ENCODE results near the gene CDKN2B-AS1. TPM values are rescaled to one million over a fixed set of nuclear protein-coding genes. Genes with fewer than 3 reads are reported as not detected.
A peak's percentile ranks its signal among the peaks of the same experiment; 100 is the strongest.

Gene CDKN2B-AS1
- polyA plus RNA-seq, 1 donor (not counting 4 experiments of a cell fraction or from before 2014, with no cell fraction given), result 1.1 TPM

DNA sequence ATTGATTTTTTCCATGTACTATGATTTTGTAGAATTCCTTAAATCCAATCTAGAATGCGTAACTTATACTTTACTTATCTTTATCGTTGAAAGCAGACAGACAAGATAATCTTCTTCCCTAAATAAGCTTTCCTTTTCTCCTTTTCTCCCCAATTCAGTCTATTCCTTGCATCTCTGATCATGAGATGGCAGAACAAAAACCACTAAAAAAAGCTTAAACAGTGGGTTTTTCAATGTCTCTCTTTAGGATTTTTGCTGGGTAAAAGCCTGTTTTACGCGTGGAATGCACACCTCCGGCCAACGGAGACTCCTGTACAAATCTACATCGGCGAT is 13.8 kb downstream of the CDKN2B-AS1 start:
- dilution Hi-C loops (cut with MboI; ENCODE audit: extremely low pct_ligation_motif_present, low sequenced_read_pairs), result no loop called here
- H3K4me2 ChIP-seq (ENCODE audit: control insufficient read depth, extremely low read depth, insufficient read depth, low read depth, low read length), result peak overlapping the region; percentile 68
- H2AFZ ChIP-seq (ENCODE audit: control insufficient read depth, low read length), result no peak overlapping the region
- H3K79me2 ChIP-seq (ENCODE audit: control insufficient read depth, insufficient read depth, low read length), result peaks cover 24% of the 10 kb centered on the region
- no peaks in the 10 kb centered on the region for H3K9me1 ChIP-seq (ENCODE audit: control insufficient read depth, extremely low read depth, insufficient read depth, low read length)
- FAIRE-seq, result no peak
- peaks cover 13% of the 10 kb centered on the region for H3K4me1 ChIP-seq (ENCODE audit: control insufficient read depth, extremely low read depth, insufficient read depth, low read length)
- H3K27me3 ChIP-seq (ENCODE audit: control insufficient read depth, extremely low read depth, insufficient read depth, low read length), result no peaks in the 10 kb centered on the region
- peak overlapping the region; percentile 88 for H3K27ac ChIP-seq (ENCODE audit: control insufficient read depth, insufficient read depth, low read length)
- H3K9me3 ChIP-seq (ENCODE audit: control insufficient read depth, low read depth, low read length), result no peaks in the 10 kb centered on the region
- TF ChIP-seq, protein P1, sequence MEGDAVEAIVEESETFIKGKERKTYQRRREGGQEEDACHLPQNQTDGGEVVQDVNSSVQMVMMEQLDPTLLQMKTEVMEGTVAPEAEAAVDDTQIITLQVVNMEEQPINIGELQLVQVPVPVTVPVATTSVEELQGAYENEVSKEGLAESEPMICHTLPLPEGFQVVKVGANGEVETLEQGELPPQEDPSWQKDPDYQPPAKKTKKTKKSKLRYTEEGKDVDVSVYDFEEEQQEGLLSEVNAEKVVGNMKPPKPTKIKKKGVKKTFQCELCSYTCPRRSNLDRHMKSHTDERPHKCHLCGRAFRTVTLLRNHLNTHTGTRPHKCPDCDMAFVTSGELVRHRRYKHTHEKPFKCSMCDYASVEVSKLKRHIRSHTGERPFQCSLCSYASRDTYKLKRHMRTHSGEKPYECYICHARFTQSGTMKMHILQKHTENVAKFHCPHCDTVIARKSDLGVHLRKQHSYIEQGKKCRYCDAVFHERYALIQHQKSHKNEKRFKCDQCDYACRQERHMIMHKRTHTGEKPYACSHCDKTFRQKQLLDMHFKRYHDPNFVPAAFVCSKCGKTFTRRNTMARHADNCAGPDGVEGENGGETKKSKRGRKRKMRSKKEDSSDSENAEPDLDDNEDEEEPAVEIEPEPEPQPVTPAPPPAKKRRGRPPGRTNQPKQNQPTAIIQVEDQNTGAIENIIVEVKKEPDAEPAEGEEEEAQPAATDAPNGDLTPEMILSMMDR (optimal IDR thresholded peaks at IDR 0.05 in 1 of 3, IDR thresholded peaks at IDR 0.05 in 1 of 3, conservative IDR thresholded peaks at IDR 0.05 in 1 of 3; ENCODE audit: extremely low read depth in 1 of 3, insufficient read depth in 2 of 3, low read length in 3 of 3), result no peak
- TF ChIP-seq EZH2 (IDR thresholded peaks at IDR 0.05; ENCODE audit: low read length), result no peak
- DNase-seq (ENCODE audit: low read depth, low spot score), result no peak
- no peaks in the 10 kb centered on the region for H4K20me1 ChIP-seq (ENCODE audit: control insufficient read depth, extremely low read depth, insufficient read depth, low read length)
- peak overlapping the region; percentile 93 for H3K9ac ChIP-seq (ENCODE audit: control insufficient read depth, extremely low read depth, insufficient read depth, low read length)
- H3K36me3 ChIP-seq (ENCODE audit: control insufficient read depth in 2 of 2, extremely low read depth in 1 of 2, insufficient read depth in 2 of 2, low read length in 2 of 2), result peaks cover 0 to 2% of the 10 kb centered on the region in 2 experiments
- peak overlapping the region; percentile 63 to 84 (median 72) for H3K4me3 ChIP-seq (ENCODE audit: control insufficient read depth in 2 of 3, extremely low read depth in 1 of 3, insufficient read depth in 2 of 3, low read depth in 1 of 3, low read length in 3 of 3)

DNA sequence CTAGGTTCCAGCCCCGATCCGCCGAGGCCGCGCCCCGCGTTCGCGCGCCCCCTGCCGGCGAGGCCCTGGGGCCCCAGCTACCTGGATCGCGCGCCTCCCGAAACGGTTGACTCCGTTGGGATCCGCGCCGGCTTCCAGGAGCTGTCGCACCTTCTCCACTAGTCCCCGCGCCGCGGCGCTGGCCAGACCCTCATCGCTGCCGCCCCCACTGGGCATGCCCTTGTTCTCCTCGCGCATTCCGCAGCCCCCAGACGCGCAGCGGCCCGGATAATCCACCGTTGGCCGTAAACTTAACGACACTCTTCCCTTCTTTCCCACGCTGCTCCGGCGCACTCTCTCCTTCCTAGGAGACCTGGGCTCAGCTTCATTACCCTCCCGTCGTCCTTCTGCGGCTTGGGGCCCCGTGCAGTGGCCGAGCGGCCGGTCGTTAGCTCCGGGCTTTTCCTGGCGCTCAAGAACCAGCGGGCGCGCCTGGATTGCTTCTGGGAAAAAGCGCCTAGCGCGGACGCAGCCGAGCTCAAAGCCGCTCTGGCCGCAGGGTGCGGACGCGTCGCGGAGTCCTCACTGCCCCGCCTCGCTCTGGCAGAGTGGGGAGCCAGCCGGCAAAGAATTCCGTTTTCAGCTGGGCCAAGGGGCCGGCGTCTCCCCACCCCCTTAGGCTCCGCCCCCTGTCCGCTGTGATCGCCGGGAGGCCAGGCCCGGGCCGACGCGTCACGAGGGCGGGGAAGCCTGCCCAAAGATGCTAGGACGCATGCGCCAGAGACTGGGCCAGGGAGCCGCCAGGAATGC is 14.3 kb downstream of the CDKN2B-AS1 start, which contains the start of gene CDKN2B:
CDKN2B (minus strand) TSS at position 589 of the 789 bp plus-strand sequence; CDS start at position 237, 352 bp downstream.
- FAIRE-seq, result peak; percentile 92
- H3K79me2 ChIP-seq (ENCODE audit: control insufficient read depth, insufficient read depth, low read length), result peaks cover 24% of the 10 kb centered on the region
- peak within 1 kb of the TSS; percentile 88 for H3K27ac ChIP-seq (ENCODE audit: control insufficient read depth, insufficient read depth, low read length)

More for the DNA sequence above, 14.3 kb downstream of the CDKN2B-AS1 start, which contains the start of gene CDKN2B:
- dilution Hi-C loops (cut with MboI; ENCODE audit: extremely low pct_ligation_motif_present, low sequenced_read_pairs), result no loop called here
- Histone ChIP-seq H4K20me1 (ENCODE audit: control insufficient read depth, extremely low read depth, insufficient read depth, low read length) (no peaks in the 10 kb centered on the region), H3K4me1 (ENCODE audit: control insufficient read depth, extremely low read depth, insufficient read depth, low read length) (peaks cover 13% of the 10 kb centered on the region), H3K9me1 (ENCODE audit: control insufficient read depth, extremely low read depth, insufficient read depth, low read length) (no peaks in the 10 kb centered on the region), H3K27me3 (ENCODE audit: control insufficient read depth, extremely low read depth, insufficient read depth, low read length) (no peaks in the 10 kb centered on the region), H3K9me3 (ENCODE audit: control insufficient read depth, low read depth, low read length) (no peaks in the 10 kb centered on the region), H3K4me2 (ENCODE audit: control insufficient read depth, extremely low read depth, insufficient read depth, low read depth, low read length) (peak within 1 kb of the TSS; percentile 68), H3K36me3 (ENCODE audit: control insufficient read depth in 2 of 2, extremely low read depth in 1 of 2, insufficient read depth in 2 of 2, low read length in 2 of 2) (peaks cover 0 to 2% of the 10 kb centered on the region in 2 experiments), H3K9ac (ENCODE audit: control insufficient read depth, extremely low read depth, insufficient read depth, low read length) (peak within 1 kb of the TSS; percentile 93), H3K4me3 (ENCODE audit: control insufficient read depth in 2 of 3, extremely low read depth in 1 of 3, insufficient read depth in 2 of 3, low read depth in 1 of 3, low read length in 3 of 3) (peak within 1 kb of the TSS; percentile 63 to 84 (median 72)), H2AFZ (ENCODE audit: control insufficient read depth, low read length) (peak within 1 kb of the TSS; percentile 46)
- peak; percentile 45 for DNase-seq (ENCODE audit: low read depth, low spot score)
- no peak for TF ChIP-seq EZH2 (IDR thresholded peaks at IDR 0.05; ENCODE audit: low read length)
- TF ChIP-seq, protein P1 (optimal IDR thresholded peaks at IDR 0.05 in 1 of 3, IDR thresholded peaks at IDR 0.05 in 1 of 3, conservative IDR thresholded peaks at IDR 0.05 in 1 of 3; ENCODE audit: extremely low read depth in 1 of 3, insufficient read depth in 2 of 3, low read length in 3 of 3), result peak; percentile 76 to 90 (median 90)

Measured in keratinocyte (primary cell).